HG02642 (cell line): ENCODE measurements around the gene CCDC141.
A peak's percentile ranks its signal among the peaks of the same experiment; 100 is the strongest.
"Not testable (repeated sequence)": the region's sequence is repeated elsewhere in the genome, so short reads cannot be mapped to it uniquely, and the experiment has no call there.

Experiments used
- ATAC-seq: cut with Tn5 transposase; IDR thresholded peaks from one replicate; pipeline ENCODE4 v1.9.1; 2021; ENCODE audit warnings: mild to moderate bottlenecking; ENCODE audit not compliant: unreplicated experiment, poor library complexity

The CCDC141 gene

DNA sequence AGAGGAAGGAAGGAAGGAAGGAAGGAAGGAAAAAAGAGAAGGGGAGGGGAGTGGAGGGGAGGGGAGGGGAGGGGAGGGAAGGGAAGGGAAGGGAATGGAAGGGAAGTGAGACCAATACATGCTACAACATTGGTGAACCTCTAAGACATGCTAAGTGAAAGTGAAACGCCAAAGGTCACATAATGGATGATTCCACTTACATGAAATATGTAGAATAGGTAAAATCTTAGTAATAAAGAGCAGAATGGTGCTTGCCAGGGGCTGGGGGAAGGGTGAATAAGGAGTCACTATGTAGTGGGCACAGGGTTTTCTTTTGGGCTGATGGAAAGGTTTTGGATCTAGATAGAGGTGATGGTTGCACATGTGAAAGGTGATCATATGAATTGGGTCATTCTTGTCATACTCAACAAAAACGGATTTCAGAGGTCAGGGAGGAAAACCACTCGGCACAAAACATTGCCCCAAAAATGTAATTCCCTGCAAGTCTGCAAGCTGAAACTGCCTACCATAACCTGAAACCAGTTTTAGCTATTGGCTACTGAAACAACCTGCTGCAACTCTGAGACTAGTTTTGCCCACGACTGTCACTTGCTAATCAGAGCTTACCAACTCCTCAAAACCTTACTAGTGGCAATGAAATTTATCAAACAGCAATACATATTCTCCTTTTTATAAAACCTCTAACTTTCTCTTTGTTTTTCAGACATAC lies 59.2 kb downstream of the CCDC141 start:
- ATAC-seq = peak; percentile 91

DNA sequence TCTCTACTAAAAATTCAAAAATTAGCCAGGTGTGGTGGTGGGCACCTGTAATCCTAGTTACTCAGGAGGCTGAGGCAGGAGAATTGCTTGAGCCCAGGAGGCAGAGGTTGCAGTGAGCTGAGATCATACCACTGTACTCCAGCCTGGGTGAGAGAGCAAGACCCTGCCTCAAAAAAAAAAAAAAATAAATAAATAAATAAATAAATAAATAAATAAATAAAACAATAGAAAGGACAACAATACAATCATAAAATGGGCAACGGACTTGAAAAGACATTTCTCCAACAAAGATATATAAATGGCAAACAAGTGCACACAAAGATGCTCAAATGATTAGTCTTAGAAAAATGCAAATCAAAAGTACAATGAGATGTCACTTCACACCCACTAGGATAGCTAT lies 60.5 kb downstream of the CCDC141 start:
- ATAC-seq = not testable (repeated sequence)

DNA sequence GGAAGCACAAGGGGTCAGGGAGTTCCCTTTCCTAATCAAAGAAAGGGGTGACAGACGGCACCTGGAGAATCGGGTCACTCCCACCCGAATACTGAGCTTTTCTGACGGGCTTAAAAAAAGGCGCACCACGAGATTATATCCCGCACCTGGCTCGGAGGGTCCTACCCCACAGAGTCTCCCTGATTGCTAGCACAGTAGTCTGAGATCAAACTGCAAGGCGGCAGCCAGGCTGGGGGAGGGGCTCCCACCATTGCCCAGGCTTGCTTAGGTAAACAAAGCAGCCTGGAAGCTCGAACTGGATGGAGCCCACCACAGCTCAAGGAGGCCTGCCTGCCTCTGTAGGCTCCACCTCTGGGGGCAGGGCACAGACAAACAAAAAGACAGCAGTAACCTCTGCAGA lies 67.3 kb downstream of the CCDC141 start:
- ATAC-seq = not testable (repeated sequence)

DNA sequence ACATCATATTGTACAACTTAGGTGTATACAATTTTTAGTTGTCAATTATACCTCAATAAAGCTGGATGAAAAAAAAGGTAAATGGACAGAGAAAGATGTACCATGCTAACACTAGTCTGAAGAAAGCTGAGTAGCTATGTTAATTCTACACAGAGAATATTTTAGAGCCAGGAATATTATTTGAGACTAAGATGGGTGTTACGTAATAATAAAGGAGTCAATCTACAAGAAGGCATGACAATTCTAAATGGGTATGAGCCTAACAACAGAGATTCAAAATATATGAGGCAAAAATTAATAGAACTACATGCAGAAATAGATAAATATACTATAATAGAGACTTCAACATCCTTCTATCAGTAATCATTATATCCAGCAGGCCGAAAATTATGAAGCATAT lies 69.1 kb downstream of the CCDC141 start:
- no peak for ATAC-seq

DNA sequence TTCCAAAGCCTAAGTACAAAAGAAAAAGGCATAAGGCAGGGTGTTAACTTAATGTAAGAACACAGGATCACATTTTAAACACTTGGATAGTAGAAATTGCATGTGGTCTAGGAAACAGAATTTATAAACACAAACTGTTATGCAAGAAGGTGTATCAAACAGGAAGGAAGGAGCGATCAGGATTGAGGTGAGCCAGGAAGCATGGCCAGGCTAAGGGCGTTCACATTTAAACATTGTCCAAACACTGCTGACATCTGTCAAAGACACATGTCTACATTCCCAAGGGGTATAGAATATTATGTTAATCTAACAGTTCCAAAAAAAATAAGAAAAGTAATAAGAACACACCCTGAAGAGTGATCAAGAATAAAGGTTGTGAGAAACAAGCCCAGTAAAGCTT lies 71.3 kb downstream of the CCDC141 start:
- no peak for ATAC-seq

DNA sequence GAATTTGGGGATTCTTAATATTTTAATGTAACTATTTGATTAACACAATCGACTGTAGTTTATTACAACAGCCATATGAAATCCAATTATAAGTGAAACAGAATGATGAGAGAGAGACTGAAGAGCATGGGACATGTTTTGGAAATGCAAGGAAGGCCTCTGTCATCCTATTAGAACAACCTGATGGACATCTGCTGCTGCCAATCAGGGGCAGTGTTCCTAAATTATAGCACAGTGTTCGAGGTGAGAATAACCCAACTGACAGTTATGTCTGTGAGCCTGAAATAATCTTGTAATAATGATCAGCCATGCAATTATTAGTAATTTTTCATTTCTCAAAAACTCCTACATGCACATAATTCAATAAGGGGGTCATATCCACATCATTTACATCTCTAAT lies 73.6 kb downstream of the CCDC141 start:
- no peak for ATAC-seq

DNA sequence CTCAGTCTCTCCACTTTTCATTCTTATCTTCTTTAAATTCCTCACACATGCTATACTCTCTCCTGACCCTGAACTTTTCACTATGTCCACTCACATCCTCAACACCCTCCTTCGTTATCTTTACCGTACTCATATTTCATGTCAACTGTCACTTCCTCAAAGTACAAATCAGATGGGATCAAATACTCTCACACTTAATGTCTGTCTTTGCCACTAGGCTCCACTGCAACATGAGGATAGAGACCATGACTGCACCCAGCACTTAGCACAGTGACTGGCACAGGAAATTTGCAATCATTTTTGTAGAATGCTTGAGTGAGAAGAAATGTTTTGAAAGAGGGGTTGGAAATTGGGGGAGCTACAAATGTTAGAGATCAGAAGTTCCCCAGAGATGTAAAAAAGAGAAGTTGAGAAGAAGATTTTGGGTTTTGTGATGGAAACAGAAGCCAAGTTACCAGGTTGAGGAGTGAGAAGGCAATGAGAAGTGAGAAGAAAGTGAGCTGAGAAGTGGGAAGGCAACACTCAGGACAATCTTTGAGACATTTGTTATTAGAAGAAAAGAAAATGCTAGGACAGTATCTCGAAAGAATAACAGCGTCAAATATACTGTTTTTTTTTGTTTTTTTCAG lies 87.0 kb downstream of the CCDC141 start:
- ATAC-seq = no peak

DNA sequence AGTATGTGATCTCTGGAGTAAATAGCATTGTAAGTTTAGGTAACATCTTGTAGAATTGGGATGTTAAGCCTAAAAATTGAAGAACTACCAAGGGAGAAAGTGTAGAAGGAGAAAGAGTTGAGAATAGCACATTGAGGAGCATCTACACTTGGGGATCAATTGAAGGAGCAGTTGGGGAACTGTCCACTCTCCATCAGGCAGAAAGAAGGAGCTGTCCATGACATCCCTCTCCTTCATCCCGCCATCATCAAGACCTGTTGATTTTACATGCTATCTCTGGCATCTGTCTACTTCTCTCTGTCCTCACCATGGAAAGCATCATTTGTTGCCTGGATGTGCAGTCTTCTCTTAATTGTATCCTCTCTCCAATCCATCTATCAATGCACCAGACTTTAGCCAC lies 87.8 kb downstream of the CCDC141 start:
- no peak for ATAC-seq

DNA sequence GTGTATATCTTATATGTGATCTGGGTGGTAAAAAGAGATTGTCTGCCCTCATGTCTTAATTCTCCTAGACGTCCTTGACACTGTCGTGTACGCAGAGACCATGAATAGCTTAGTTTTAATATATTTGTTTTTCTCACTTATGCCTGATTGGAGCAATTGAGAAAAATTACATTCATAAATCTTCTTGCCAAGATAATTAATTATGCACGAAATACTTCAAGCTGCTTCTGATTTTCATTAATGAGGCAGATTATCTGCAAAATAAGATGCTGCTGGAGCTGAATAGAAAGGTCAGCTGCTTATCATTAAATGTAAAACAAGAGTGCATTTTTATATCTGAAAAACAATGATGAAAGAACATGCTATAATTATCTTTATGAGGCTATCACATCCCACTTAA lies 95.9 kb downstream of the CCDC141 start:
- ATAC-seq = no peak

DNA sequence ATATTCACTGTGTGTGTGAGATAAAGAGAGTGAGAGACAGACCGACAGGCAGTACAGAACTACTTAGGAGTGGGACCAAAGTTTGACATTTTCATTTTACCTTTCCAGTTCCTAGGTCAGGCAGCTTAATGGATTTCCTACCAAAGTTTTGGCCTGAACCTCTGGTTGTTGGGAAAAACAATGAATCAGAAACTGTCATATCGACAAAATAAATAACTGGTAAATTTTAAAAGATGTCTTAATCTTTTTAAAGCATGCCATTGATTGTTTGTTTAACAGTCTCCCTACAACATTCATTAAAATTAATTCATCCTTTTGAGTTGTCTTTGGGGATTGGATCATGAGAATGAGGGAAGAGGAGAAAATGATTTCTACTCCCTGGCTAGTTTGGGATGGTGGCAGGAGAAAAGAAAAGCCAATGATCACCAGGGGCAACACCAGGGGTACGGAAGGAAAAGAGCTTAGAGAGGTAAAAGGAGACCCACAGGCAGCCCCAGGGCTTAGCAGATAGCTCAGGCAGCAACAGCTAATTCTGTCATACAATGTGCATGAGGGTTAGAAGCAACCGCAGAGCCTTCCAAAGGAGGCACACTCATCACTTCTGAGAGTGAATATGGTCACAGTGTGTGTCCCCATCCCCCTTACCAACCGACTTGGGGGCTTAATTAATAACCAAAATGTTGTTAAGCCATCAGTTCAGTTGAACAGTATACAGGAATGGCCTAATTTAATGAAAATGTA lies 98.5 kb downstream of the CCDC141 start:
- no peak for ATAC-seq

DNA sequence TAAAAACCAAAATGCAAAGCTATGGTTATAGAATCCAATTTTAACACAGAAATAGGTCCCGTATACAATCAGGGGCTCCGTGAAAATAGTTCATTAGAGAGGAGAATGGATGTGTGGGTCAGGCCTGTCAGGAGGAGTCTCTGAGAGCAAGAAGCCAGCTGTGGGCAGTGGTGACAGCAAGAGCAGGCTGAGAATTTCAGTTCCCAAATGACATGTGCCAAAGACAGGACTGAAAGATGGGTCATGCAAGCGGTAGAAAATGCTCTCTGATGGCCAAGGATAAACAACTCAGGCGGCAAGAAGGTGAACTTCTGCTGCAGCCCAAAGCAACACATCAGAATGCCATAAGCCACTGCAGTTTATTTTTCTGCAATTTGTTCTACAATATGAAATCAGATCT lies 100.4 kb downstream of the CCDC141 start:
- ATAC-seq = peak; percentile 62

DNA sequence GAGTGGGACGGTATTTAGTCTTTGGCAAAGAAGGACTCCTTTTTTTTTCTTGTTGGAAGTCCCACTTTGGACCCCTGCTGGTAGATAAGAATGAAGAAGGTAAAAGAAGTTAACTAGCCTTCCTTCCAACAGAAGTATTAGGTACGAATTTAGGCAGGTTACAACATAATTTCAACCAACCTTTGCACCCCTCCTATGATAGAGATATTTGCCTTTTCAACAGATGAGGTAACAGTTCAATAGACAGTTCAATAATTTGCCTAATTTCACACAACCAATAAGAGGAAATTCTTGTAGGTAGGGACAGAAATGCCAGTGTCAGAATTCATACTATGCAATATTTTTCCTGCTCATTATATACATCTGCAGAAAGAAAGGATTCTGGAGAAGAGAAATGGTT lies 100.8 kb downstream of the CCDC141 start:
- ATAC-seq = no peak

DNA sequence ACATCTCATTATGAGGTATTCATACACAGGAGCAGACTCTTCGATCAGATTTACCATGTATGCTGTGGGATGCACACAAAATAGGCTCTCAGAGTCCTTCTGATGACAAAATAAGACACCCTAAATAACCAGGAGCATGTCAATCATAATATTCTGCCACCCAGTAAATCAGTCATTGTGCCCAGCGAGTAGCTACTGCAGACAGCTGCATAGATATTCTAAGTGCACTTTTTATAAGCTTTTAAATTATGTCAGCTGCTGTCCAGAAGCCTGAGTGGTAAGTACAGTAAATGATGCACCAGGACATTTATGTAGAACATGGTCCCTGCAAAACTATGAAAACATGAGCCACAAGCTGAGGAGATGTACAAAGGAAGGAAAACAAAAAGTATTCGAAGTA lies 102.9 kb downstream of the CCDC141 start:
- ATAC-seq = no peak

DNA sequence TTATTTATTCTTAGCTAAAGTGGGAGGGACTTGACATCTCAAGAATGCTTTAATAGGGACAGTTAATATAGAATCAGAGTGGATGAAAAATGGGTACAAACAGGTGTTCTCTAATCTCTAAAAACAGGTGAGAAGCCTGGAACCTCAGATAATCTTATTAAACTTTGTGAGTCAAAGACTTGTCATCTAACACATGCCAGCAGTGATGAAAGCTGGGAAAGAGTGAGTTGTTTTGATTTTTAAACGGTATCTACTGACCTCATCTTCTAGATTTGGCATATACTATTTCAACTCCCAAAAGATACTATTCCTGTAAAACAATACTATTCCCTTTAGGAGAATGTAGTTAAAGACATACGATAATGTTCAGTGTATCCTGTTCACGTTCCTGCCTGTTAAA lies 103.4 kb downstream of the CCDC141 start:
- no peak for ATAC-seq

DNA sequence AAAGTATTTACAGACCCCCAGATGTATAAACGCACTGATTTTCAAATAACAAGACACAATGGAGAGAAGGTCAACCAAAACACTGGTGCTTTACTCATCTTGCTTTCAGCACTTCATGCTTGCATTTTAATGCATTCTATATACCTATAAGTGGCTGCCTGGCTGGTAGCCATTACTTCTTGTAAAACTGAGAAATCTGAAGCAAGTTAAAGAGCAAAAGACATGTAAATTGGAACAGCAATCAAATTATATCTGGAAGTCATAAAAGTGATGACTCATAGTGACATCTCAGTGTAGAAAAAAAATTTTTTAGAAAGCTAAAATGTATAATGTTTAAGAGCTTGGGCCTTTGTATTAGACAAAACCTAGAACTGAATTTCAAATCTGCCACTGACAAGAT lies 106.2 kb downstream of the CCDC141 start:
- no peak for ATAC-seq

DNA sequence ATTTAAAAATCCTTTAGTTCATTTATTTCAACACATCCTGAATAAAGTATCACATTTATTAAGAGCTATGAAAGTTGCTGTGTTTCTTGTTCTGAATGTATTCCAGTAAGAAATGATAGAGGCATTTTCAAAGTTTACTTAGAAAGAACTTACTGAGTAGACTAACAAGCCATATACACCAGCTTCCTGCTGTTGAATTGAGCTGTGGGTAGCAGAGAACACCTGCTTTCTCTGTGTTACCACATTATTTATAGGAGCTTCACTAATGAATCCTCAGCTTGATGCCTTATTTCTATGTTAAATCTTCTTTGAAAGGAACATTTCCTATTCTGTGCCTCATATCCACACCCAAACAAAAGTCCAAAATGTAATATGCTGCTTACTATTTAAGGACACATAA lies 115.4 kb downstream of the CCDC141 start:
- no peak for ATAC-seq

DNA sequence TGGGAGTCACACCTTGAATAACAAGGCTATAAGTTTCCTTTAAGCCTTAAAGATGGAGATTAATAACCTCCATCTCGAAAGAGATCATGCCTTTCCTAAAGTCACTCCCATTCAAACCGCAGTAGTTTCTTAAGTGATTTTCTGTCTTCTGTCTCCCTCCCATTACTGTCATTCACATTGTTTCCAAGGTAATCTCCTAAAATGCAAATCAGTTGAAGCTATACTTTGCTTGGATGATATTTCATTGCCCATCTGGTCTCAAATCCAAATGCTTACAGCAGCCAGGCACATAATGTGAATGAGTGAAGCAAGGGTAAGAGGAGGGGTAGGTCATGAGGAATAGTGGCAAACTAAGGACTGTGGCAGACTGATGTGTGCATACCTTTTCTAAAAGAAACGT lies 116.4 kb downstream of the CCDC141 start:
- no peak for ATAC-seq

DNA sequence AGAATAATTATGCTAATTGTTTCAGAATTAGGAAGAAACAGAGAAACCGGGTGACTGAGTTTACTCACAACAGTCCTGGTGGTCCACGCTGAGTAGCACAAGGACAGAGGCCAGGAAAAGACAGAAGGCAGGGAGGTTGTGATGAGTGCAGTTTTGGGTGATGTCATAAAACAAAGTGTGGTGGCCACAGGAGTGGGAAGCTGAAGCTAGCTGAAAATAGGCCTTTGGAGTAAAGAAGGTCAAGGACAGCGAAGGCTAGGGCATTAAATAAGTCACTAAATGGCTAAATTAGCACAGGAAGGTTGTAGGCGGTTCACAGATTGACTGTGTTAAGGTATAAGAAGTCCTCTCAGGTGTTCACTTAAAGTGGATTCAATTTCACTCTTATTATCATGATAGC lies 121.9 kb downstream of the CCDC141 start:
- peak; percentile 78 for ATAC-seq

DNA sequence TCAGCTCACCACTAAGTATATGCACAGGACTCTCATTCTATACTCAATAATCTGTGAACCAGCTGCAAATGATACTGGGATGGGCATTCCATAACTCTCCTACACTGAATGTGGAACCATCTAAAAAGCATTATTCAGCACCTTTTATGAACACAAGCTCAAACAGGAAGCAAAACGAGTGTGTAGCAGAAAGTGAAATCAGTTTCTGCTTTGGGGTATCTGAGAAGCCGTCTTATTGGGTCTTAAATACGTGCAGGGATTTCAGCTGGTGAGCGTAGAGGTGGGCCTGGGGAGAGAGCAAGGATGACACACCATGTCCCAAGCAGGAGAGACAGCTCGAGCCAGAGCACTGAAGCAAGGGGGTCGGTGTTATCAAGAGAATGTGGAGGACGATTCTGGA lies 122.8 kb downstream of the CCDC141 start:
- no peak for ATAC-seq

DNA sequence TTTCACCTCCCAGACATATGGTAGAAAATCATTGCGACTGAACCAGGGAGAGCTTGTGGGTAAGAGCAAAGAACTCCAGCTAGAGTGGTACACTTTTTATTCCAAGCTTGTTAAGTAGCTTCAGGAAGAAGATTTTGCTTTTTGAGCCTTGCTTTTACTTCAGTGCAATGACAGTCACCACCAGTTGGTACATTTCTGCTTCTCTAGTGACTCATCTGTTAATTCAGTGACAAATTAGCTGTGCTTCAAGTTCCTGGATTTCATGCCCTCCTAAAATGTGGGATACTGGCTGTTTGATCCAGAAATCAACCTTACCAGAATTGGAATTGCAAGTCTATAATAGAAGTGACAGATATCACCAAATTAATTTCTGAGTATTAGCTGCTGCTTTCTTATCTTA lies 125.1 kb downstream of the CCDC141 start:
- ATAC-seq = no peak

DNA sequence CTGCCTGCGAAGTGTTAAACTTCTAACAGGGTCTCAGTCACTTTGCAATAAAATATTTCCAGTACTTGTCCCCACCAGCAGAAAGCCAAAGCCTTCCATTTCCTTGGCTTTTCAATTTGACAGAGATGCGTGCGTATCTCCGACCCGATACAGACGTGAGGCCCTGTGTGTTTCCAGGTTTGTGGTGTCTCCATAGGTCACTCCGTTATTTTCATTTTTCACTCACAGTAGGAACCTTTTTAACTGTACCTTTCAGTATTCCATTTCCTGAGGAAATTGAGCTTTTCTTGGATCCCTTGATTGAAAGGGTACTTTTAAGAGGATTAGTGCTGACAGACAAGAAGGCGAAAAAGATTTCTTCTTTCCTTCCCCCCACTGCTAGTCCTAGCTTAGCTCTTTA lies 126.4 kb downstream of the CCDC141 start:
- no peak for ATAC-seq
